HCT116 (cell line): ENCODE measurements around the gene GRIA2. TPM values are rescaled to one million over a fixed set of nuclear protein-coding genes. Genes with fewer than 3 reads are reported as not detected.

ENCODE experiments used
- ATAC-seq: fragments of 200-7000 bp; cut with Tn5 transposase; 2 replicates; pipeline ENCODE4 v1.9.1; 2020; ENCODE audit warnings: mild to moderate bottlenecking, moderate library complexity
- BruUV-seq: library from RNA; stranded (reverse); fragments of 400-500 nt; replicated peaks from 2 replicates; lab custom pipeline; 2021; lab: Mats Ljungman, UMichigan
- CTCF ChIA-PET: fragments of 300-600 bp; sonication (Branson Sonifier 250); formaldehyde crosslinking; loops from one replicate; lab custom pipeline; 2021; ENCODE audit warnings: antibody characterized with exemption; lab: Charles Lee
- POLR2A ChIA-PET: fragments of 300-600, 350-600 bp; sonication (Branson Sonifier 250); formaldehyde crosslinking; loops from one replicate; lab custom pipeline; 2021; ENCODE audit warnings: antibody characterized with exemption; lab: Charles Lee
- RAD21 ChIA-PET, 2 experiments: fragments of 300-600 bp; sonication (Branson Sonifier 250); formaldehyde crosslinking; loops; one replicate each; lab custom pipeline; 2023; ENCODE audit warnings: low total read pairs in 2 of 2; ENCODE audit not compliant: uncharacterized antibody in 2 of 2, unreplicated experiment in 2 of 2, low non-redundant PET in 1 of 2; lab: Charles Lee
- DNase-seq: peaks from one replicate; pipeline ENCODE4 v3.0.0-alpha.2; 2010; ENCODE audit warnings: low read depth, low spot score
- H2AFZ ChIP-seq: fragments of 200-600 bp; shearing (Covaris generic), sonication (generic); 2 replicates; pipeline ENCODE4 v1.6.1; 2017; ENCODE audit warnings: low read depth, mixed run types, mixed read lengths, antibody characterized with exemption, low read length; ENCODE audit not compliant: poor library complexity, severe bottlenecking
- H3K27ac ChIP-seq: 2 replicates; pipeline ENCODE4 v1.5.1; 2012; ENCODE audit warnings: low read depth, low read length
- H3K27me3 ChIP-seq: fragments of 200-600 bp; sonication (generic); 2 replicates; pipeline ENCODE4 v1.6.1; 2016; ENCODE audit warnings: mixed run types, low read length, mixed read lengths; ENCODE audit not compliant: insufficient read depth
- H3K36me3 ChIP-seq, 2 experiments: fragments of 200-500 bp in 1 of 2; fragments of 200-600 bp in 1 of 2; sonication (Bioruptor generic) in 1 of 2; sonication (generic) in 1 of 2; 2 replicates each; pipeline versions ENCODE4 v1.5.1 to v1.6.1; 2014 to 2016; ENCODE audit warnings: low read length in 2 of 2, inconsistent platforms in 1 of 2, mixed read lengths in 1 of 2, mixed run types in 1 of 2; ENCODE audit not compliant: insufficient read depth in 2 of 2, control insufficient read depth in 1 of 2
- H3K4me1 ChIP-seq, 2 experiments: fragments of 200-600 bp in 1 of 2; sonication (generic) in 1 of 2; 2 replicates each; pipeline versions ENCODE4 v1.5.1 to v1.6.1; 2012 to 2017; ENCODE audit warnings: low read length in 2 of 2, inconsistent platforms in 1 of 2, mild to moderate bottlenecking in 1 of 2, mixed read lengths in 1 of 2, mixed run types in 1 of 2, moderate library complexity in 1 of 2; ENCODE audit not compliant: insufficient read depth in 2 of 2, control insufficient read depth in 1 of 2
- H3K4me2 ChIP-seq: fragments of 200-600 bp; sonication (generic); 2 replicates; pipeline ENCODE4 v1.6.1; 2017; ENCODE audit warnings: mixed run types, low read length, mixed read lengths
- H3K4me3 ChIP-seq, 2 experiments: fragments of 200-600 bp in 1 of 2; sonication (generic) in 1 of 2; replicated peaks in 1 of 2; 2 replicates each; pipeline ENCODE4 v1.5.1; 2011 to 2016; ENCODE audit warnings: low read length in 2 of 2, control low read depth in 1 of 2, low read depth in 1 of 2, mild to moderate bottlenecking in 1 of 2, mixed read lengths in 1 of 2, mixed run types in 1 of 2
- H3K79me2 ChIP-seq: fragments of 200-600 bp; sonication (generic); 2 replicates; pipeline ENCODE4 v1.6.1; 2017; ENCODE audit warnings: mild to moderate bottlenecking, mixed run types, low read length, moderate library complexity, mixed read lengths; ENCODE audit not compliant: insufficient read depth
- H3K9ac ChIP-seq: fragments of 200-600 bp; sonication (generic); 2 replicates; pipeline ENCODE4 v1.6.1; 2016; ENCODE audit warnings: low read length, mixed read lengths
- H3K9me2 ChIP-seq: fragments of 200-600 bp; sonication (generic), shearing (Covaris generic); 2 replicates; pipeline ENCODE4 v1.6.1; 2017; ENCODE audit warnings: mixed run types, mild to moderate bottlenecking, moderate library complexity; ENCODE audit not compliant: insufficient read depth
- H3K9me3 ChIP-seq, 2 experiments: fragments of 200-500 bp in 1 of 2; fragments of 200-600 bp in 1 of 2; sonication (Bioruptor generic) in 1 of 2; sonication (generic) in 1 of 2; 2 replicates each; pipeline ENCODE4 v1.6.1; 2014 to 2017; ENCODE audit warnings: low read length in 2 of 2, mixed read lengths in 2 of 2, inconsistent platforms in 1 of 2, low read depth in 1 of 2, mild to moderate bottlenecking in 1 of 2, mixed run types in 1 of 2, moderate library complexity in 1 of 2; ENCODE audit not compliant: control insufficient read depth in 1 of 2, insufficient read depth in 1 of 2
- H4K20me1 ChIP-seq: fragments of 200-600 bp; sonication (generic), shearing (Covaris generic); 2 replicates; pipeline ENCODE4 v1.6.1; 2017; ENCODE audit warnings: mixed run types, mild to moderate bottlenecking, moderate library complexity; ENCODE audit not compliant: insufficient read depth
- CEBPB ChIP-seq: IDR thresholded peaks from 2 replicates; pipeline ENCODE4 v1.6.1; 2012; ENCODE audit warnings: low read depth
- EGR1 ChIP-seq: IDR thresholded peaks from 2 replicates; pipeline ENCODE4 v1.6.1; 2012; ENCODE audit warnings: low read depth
- ELF1 ChIP-seq: IDR thresholded peaks from 2 replicates; pipeline ENCODE4 v1.6.1; 2012; ENCODE audit warnings: low read depth, borderline replicate concordance
- EZH2 ChIP-seq: fragments of 200-600 bp; sonication (generic); IDR thresholded peaks from 2 replicates; pipeline ENCODE4 v1.6.1; 2017; ENCODE audit warnings: antibody characterized with exemption, mixed run types
- EZH2phosphoT487 ChIP-seq: fragments of 200-600 bp; IDR thresholded peaks from 2 replicates; pipeline ENCODE4 v1.6.1; 2018; ENCODE audit warnings: antibody characterized with exemption, borderline replicate concordance
- JUND ChIP-seq: IDR thresholded peaks from 2 replicates; pipeline ENCODE4 v1.6.1; 2012
- MAX ChIP-seq: IDR thresholded peaks from 2 replicates; pipeline ENCODE4 v1.6.1; 2012
- RAD21 ChIP-seq: IDR thresholded peaks from 2 replicates; pipeline ENCODE4 v1.6.1; 2012; ENCODE audit warnings: low read depth, mild to moderate bottlenecking
- SIN3A ChIP-seq: IDR thresholded peaks from 2 replicates; pipeline ENCODE4 v1.6.1; 2012; ENCODE audit warnings: low read depth
- SRF ChIP-seq: IDR thresholded peaks from 2 replicates; pipeline ENCODE4 v1.6.1; 2012; ENCODE audit warnings: low read depth
- YY1 ChIP-seq: IDR thresholded peaks from 2 replicates; pipeline ENCODE4 v1.6.1; 2011; ENCODE audit warnings: low read length, low read depth, moderate library complexity, mild to moderate bottlenecking; ENCODE audit not compliant: insufficient replicate concordance; ENCODE audit errors: extremely low read depth
- intact Hi-C: fragments of 100-400 bp; cut with micrococcal nuclease; formaldehyde crosslinking; loops from 2 replicates; pipeline ENCODE4 v1.10.0; 2022
- total RNA-seq: library from RNA; stranded (reverse); gene quantifications from one replicate; pipeline ENCODE4 v1.2.1, GENCODE V29; 2021; ENCODE audit not compliant: unreplicated experiment
- TF ChIP-seq, protein P1 (sequence below), 3 experiments: fragments of 200-600 bp in 1 of 3; sonication (generic) in 1 of 3; IDR thresholded peaks in 2 of 3; conservative IDR thresholded peaks in 1 of 3; 2 replicates each; pipeline ENCODE4 v1.5.1; 2012 to 2017; ENCODE audit warnings: low read depth in 2 of 3, low read length in 2 of 3, antibody characterized with exemption in 1 of 3, borderline replicate concordance in 1 of 3, control low read depth in 1 of 3, mild to moderate bottlenecking in 1 of 3, mixed read lengths in 1 of 3, mixed run types in 1 of 3, moderate library complexity in 1 of 3; ENCODE audit not compliant: insufficient read depth in 1 of 3
- TF ChIP-seq, protein P2 (sequence below): IDR thresholded peaks from 2 replicates; pipeline ENCODE4 v1.6.1; 2011; ENCODE audit warnings: mild to moderate bottlenecking, low read length, moderate library complexity; ENCODE audit not compliant: insufficient replicate concordance; ENCODE audit errors: extremely low read depth
- TF ChIP-seq, protein P3 (sequence below): IDR thresholded peaks from 2 replicates; pipeline ENCODE4 v1.6.1; 2012; ENCODE audit warnings: low read depth

Gene GRIA2
- total RNA-seq, 1 experiment from 2014 or later, result not detected

GRCh38 chr4:157363360-157363759 lies 142.8 kb downstream of the GRIA2 start (continued):
- TF ChIP-seq, protein P1, sequence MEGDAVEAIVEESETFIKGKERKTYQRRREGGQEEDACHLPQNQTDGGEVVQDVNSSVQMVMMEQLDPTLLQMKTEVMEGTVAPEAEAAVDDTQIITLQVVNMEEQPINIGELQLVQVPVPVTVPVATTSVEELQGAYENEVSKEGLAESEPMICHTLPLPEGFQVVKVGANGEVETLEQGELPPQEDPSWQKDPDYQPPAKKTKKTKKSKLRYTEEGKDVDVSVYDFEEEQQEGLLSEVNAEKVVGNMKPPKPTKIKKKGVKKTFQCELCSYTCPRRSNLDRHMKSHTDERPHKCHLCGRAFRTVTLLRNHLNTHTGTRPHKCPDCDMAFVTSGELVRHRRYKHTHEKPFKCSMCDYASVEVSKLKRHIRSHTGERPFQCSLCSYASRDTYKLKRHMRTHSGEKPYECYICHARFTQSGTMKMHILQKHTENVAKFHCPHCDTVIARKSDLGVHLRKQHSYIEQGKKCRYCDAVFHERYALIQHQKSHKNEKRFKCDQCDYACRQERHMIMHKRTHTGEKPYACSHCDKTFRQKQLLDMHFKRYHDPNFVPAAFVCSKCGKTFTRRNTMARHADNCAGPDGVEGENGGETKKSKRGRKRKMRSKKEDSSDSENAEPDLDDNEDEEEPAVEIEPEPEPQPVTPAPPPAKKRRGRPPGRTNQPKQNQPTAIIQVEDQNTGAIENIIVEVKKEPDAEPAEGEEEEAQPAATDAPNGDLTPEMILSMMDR (IDR thresholded peaks at IDR 0.05 in 2 of 3, conservative IDR thresholded peaks at IDR 0.05 in 1 of 3; ENCODE audit: borderline replicate concordance in 1 of 3, insufficient read depth in 1 of 3, low read depth in 2 of 3, low read length in 2 of 3), result no peak
- TF ChIP-seq SIN3A (no peak), CEBPB (no peak), ELF1 (no peak), JUND (no peak)

DNA sequence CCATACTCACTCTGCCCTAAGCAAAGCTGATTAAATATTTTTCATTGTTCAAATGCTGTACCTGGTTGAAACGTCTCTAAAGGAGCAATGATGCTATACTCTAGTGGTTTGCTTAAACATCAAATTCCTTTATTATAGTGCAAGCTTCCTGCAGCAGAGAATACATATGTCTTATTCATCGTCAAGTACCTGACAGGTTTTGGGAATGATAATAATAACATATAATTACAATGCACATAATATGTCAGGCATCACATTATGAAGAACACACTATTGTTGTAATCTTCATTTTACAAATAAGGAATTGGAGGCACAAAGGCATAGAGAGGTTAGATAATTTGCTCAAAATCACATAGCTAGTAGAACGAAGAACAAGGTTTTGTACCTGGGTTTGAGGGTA lies 151.6 kb downstream of the GRIA2 start:
- no peak for ATAC-seq
- H3K79me2 ChIP-seq, result no peaks in the 10 kb centered on the region
- no TSS peak for BruUV-seq

More for the DNA sequence above, 151.6 kb downstream of the GRIA2 start:
- intact Hi-C loops, result no loop called here
- ChIA-PET RAD21 (no interaction called here), CTCF (no interaction called here), POLR2A (no interaction called here)
- H4K20me1 ChIP-seq, result no peaks in the 10 kb centered on the region
- no peaks in the 10 kb centered on the region for H3K9me2 ChIP-seq
- H3K9me3 ChIP-seq, result no peaks in the 10 kb centered on the region
- TF ChIP-seq, protein P2, sequence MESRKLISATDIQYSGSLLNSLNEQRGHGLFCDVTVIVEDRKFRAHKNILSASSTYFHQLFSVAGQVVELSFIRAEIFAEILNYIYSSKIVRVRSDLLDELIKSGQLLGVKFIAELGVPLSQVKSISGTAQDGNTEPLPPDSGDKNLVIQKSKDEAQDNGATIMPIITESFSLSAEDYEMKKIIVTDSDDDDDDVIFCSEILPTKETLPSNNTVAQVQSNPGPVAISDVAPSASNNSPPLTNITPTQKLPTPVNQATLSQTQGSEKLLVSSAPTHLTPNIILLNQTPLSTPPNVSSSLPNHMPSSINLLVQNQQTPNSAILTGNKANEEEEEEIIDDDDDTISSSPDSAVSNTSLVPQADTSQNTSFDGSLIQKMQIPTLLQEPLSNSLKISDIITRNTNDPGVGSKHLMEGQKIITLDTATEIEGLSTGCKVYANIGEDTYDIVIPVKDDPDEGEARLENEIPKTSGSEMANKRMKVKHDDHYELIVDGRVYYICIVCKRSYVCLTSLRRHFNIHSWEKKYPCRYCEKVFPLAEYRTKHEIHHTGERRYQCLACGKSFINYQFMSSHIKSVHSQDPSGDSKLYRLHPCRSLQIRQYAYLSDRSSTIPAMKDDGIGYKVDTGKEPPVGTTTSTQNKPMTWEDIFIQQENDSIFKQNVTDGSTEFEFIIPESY, result no peak
- TF ChIP-seq EZH2 (no peak), EGR1 (no peak), JUND (no peak), YY1 (no peak), RAD21 (no peak), SRF (no peak), SIN3A (no peak), CEBPB (no peak), MAX (no peak), EZH2phosphoT487 (no peak)
- TF ChIP-seq, protein P3, sequence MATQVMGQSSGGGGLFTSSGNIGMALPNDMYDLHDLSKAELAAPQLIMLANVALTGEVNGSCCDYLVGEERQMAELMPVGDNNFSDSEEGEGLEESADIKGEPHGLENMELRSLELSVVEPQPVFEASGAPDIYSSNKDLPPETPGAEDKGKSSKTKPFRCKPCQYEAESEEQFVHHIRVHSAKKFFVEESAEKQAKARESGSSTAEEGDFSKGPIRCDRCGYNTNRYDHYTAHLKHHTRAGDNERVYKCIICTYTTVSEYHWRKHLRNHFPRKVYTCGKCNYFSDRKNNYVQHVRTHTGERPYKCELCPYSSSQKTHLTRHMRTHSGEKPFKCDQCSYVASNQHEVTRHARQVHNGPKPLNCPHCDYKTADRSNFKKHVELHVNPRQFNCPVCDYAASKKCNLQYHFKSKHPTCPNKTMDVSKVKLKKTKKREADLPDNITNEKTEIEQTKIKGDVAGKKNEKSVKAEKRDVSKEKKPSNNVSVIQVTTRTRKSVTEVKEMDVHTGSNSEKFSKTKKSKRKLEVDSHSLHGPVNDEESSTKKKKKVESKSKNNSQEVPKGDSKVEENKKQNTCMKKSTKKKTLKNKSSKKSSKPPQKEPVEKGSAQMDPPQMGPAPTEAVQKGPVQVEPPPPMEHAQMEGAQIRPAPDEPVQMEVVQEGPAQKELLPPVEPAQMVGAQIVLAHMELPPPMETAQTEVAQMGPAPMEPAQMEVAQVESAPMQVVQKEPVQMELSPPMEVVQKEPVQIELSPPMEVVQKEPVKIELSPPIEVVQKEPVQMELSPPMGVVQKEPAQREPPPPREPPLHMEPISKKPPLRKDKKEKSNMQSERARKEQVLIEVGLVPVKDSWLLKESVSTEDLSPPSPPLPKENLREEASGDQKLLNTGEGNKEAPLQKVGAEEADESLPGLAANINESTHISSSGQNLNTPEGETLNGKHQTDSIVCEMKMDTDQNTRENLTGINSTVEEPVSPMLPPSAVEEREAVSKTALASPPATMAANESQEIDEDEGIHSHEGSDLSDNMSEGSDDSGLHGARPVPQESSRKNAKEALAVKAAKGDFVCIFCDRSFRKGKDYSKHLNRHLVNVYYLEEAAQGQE, result no peak
- H2AFZ ChIP-seq, result no peak overlapping the region
- no peak overlapping the region for H3K4me3 ChIP-seq
- H3K36me3 ChIP-seq, result no peaks in the 10 kb centered on the region
- no peaks in the 10 kb centered on the region for H3K4me1 ChIP-seq
- H3K4me2 ChIP-seq, result no peak overlapping the region
- H3K27ac ChIP-seq, result no peak overlapping the region
- no peak for DNase-seq
- H3K9ac ChIP-seq, result no peak overlapping the region
- no peaks in the 10 kb centered on the region for H3K27me3 ChIP-seq
